GM21515 (cell line): Measurements from ENCODE around the gene TMEM163.
"Not testable (repeated sequence)": the region's sequence is repeated elsewhere in the genome, so short reads cannot be mapped to it uniquely, and the experiment has no call there.

Experiments used
- ATAC-seq: cut with Tn5 transposase; IDR thresholded peaks from one replicate; pipeline ENCODE4 v1.9.1; 2021; ENCODE audit not compliant: unreplicated experiment

TMEM163 gene

GRCh38 chr2:134623046-134623445, 95.8 kb downstream of the TMEM163 start:
- no peak for ATAC-seq

GRCh38 chr2:134621939-134622705, 96.7 kb downstream of the TMEM163 start:
- no peak for ATAC-seq

- no peak for ATAC-seq
These were observed 99.5 kb downstream of the TMEM163 start for GRCh38 chr2:134619250-134619649.

- ATAC-seq, result not testable (repeated sequence)
These were observed 103.3 kb downstream of the TMEM163 start for GRCh38 chr2:134615480-134615879.

DNA sequence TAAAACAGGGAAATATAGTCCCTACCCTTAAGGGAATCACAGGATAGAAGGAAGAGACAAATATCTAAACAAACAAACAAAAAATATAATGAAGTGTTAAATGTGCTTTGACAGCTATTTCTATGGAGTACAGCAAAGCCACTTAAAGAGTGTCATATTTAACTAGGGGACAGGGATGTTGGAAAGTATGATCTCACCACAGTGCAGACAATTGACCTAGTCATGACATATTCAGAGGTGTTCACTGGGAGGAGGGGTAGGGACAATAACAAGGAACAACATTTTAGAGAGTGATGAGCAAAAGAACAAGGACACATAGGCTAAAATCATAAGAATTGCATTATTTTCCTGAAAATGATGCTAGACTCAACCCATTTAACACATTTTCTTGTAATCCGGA, 107.5 kb downstream of the TMEM163 start:
- ATAC-seq, result no peak

GRCh38 chr2:134610871-134611270, 107.9 kb downstream of the TMEM163 start:
- ATAC-seq, result no peak

DNA sequence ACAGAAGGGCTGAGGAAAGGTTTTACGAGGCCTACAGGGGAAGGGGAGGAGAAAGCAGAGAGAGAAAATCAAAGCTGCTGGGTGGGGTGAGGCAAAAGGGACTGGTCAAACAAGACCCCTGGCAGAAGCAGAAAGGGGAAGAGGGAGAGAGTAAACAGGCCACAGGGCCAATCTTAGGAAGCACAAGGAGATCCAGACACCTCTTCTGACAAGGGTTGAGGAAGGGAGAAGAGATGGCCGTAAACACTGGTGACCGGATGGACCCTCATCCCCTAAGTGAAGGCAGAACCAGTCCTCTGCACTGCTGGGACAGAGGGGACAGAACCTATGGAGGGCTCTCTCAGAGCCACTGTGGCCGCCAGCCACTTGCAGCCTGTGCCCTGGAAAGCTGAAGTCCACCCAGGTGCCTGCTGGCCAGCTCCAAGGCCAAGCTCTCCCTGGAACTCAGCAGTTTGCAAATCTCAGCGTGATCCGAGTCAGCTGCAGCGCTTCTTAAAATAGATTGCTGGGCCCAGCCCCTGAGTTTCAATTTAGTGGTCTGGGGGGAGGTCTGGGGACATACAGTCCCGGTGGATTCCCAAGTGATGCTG, 108.8 kb downstream of the TMEM163 start:
- no peak for ATAC-seq

GRCh38 chr2:134603966-134604365, 114.8 kb downstream of the TMEM163 start:
- ATAC-seq, result no peak

DNA sequence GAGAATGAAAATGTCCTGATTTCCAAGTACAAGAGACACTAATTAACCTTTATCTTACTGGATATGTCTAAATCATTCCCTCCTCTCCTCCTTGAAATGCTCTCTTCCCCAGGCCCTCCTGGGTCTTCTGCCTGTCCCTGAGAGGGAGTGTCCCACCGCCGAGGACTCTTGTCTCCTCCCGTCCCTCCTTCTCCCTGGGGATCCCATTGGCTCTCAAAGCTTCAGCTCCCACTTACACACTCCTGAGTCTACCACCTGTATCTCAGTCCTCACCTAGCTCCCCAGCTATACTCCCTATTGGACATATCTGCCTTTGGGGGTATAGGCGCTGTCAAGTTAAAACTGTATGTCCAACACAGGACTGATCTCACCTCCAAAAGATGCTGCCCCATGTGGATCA, 116.1 kb downstream of the TMEM163 start:
- no peak for ATAC-seq

GRCh38 chr2:134601264-134601663, 117.5 kb downstream of the TMEM163 start:
- no peak for ATAC-seq

GRCh38 chr2:134600208-134600607, 118.6 kb downstream of the TMEM163 start:
- no peak for ATAC-seq

- ATAC-seq, result no peak
These were observed 119.6 kb downstream of the TMEM163 start for GRCh38 chr2:134599236-134599635.

- no peak for ATAC-seq
These were observed 124.4 kb downstream of the TMEM163 start for GRCh38 chr2:134594399-134594798.

DNA sequence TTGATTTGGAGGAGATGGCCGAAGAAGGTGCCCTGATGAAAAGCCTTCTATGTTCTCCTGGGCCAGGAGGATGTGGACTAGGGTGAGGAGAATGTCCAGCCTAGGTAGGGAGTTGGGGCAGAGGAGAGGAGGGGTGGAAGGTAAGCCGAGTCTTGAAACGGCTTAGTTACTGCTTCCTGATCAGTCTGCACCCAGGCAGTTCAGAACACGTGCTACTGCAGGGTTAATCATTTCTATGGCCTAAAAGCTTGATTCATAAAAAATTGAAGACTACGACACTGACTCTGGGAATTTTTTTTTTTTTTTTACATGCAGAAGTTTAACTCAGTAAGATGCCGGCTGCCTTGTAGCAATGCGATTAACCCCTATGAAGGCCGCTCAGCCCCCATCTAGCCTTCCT, 125.3 kb downstream of the TMEM163 start:
- no peak for ATAC-seq

DNA sequence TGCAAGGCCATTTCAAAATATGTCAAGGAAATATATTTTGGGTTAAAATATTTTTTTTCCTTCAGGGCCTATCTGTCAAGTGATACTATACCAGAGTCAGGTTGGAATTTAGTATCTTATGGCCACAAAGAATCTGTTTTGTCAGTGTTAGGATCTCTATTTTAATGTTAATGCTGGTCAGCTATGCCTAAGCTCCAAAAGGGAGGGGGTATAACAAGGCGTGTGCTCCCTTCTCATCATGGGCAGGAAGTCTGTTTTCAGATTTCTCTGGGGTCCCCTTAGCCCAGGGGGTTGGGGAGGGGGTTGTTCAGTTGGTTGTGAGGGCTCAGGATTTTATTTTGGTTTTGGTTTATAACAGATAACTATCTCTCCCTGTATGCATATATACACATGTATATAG, 126.4 kb downstream of the TMEM163 start:
- ATAC-seq, result no peak

DNA sequence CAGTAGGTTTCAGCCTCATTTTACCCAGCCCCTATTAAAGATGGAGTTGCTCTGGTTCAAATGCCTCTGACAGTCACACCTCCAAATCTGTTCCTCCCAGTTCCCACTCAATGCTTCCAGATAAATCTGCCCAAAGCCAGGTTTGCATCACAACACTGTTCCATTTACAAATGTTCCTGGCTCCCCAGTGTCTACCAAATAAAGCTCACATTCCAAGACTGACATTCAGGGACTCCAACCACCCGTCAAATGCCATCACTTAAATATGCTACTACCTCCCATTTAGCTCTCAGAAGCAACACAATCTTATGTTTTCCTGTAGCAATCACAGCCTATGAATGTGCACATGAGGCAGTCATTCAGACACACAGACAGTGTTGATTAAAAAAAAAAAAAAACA, 127.3 kb downstream of the TMEM163 start:
- no peak for ATAC-seq

DNA sequence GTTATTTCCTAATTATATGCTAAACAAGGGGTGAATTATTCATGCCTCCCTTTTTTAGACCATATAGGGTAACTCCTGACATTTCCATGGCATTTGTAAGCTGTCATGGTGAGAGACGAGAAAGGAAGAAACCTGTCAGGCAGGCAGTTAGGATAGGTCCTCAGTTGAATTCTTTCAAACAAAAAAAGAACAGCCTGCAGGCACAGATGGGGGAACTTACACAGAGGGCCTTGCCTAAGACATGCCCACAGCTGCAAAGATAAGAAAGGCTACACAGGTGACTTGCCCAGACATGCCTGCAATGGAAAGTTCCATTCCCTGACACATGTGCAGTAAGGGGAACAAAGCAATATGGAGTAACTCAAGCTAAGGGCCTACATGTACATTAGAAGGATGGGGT, 128.1 kb downstream of the TMEM163 start:
- ATAC-seq, result no peak

GRCh38 chr2:134589171-134590083, 129.4 kb downstream of the TMEM163 start:
- ATAC-seq, result not testable (repeated sequence)

DNA sequence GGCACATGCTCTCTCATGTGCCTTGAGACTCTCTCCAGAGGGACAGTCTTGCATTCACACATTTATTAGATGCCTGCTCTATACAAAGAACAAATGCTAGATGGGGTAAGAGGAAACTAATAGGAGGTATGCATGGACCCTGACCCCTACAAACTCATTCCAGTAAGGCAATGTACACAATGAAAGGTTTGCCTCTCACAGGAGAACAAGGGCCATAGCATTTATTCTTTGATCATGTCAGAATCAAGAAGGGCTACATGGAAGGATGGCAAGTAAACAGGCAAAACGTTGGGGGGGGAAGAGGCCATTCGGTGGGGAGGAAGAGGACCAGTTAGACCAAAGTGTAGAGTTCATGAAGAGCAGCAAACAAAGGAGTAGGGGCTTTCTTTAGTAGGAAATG, 130.2 kb downstream of the TMEM163 start:
- no peak for ATAC-seq

DNA sequence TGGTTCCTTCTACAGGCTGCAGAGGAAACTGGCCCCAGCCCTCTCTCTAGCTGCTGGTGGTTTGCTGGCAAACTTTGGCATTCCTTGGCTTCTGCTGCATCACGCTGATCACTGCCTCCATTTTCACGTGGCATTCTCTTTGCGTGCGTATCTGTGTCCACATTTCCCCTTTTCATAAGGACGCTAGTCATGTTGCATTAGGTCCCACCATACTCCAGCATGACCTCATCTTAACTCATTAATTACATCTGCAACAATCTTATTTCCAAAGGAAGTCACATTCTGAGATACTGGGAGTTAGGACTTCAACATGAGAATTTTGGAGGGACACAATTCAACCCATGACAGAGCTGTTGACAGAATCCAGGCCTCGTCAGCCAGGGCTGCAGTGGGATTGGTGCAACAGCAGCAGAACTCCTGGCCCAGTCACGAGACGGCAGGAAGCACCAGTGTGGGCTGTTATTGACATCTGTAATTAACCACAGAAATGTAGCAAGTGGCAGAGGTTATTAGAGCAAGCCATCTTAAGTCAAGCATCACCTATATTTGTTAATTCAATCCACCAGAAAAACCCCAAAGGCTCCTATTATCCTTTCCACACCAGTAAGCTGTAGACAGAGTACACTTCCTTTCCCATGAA, 132.4 kb downstream of the TMEM163 start:
- ATAC-seq, result no peak

GRCh38 chr2:134583997-134584520, 134.7 kb downstream of the TMEM163 start:
- ATAC-seq, result no peak
